Measurements from ENCODE around the gene PUSL1. TPM values are rescaled to one million over a fixed set of nuclear protein-coding genes. Genes with fewer than 3 reads are reported as not detected.
A peak's percentile ranks its signal among the peaks of the same experiment; 100 is the strongest.

PUSL1 gene
- total and polyA plus RNA-seq, 2 of the 13 experiments (the other 11 are each of a cell fraction or from before 2014, with no cell fraction given), result 8.3 to 22.2 TPM

- TF ChIP-seq, protein P1, sequence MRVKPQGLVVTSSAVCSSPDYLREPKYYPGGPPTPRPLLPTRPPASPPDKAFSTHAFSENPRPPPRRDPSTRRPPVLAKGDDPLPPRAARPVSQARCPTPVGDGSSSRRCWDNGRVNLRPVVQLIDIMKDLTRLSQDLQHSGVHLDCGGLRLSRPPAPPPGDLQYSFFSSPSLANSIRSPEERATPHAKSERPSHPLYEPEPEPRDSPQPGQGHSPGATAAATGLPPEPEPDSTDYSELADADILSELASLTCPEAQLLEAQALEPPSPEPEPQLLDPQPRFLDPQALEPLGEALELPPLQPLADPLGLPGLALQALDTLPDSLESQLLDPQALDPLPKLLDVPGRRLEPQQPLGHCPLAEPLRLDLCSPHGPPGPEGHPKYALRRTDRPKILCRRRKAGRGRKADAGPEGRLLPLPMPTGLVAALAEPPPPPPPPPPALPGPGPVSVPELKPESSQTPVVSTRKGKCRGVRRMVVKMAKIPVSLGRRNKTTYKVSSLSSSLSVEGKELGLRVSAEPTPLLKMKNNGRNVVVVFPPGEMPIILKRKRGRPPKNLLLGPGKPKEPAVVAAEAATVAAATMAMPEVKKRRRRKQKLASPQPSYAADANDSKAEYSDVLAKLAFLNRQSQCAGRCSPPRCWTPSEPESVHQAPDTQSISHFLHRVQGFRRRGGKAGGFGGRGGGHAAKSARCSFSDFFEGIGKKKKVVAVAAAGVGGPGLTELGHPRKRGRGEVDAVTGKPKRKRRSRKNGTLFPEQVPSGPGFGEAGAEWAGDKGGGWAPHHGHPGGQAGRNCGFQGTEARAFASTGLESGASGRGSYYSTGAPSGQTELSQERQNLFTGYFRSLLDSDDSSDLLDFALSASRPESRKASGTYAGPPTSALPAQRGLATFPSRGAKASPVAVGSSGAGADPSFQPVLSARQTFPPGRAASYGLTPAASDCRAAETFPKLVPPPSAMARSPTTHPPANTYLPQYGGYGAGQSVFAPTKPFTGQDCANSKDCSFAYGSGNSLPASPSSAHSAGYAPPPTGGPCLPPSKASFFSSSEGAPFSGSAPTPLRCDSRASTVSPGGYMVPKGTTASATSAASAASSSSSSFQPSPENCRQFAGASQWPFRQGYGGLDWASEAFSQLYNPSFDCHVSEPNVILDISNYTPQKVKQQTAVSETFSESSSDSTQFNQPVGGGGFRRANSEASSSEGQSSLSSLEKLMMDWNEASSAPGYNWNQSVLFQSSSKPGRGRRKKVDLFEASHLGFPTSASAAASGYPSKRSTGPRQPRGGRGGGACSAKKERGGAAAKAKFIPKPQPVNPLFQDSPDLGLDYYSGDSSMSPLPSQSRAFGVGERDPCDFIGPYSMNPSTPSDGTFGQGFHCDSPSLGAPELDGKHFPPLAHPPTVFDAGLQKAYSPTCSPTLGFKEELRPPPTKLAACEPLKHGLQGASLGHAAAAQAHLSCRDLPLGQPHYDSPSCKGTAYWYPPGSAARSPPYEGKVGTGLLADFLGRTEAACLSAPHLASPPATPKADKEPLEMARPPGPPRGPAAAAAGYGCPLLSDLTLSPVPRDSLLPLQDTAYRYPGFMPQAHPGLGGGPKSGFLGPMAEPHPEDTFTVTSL (CRISPR knock-in tag; IDR thresholded peaks at IDR 0.05; ENCODE audit: borderline replicate concordance), result no peak
- TF ChIP-seq ADNP (CRISPR knock-in tag; IDR thresholded peaks at IDR 0.05), result no peak
- no peak for TF ChIP-seq BRCA1 (CRISPR knock-in tag; IDR thresholded peaks at IDR 0.05)
- TF ChIP-seq, protein P2, sequence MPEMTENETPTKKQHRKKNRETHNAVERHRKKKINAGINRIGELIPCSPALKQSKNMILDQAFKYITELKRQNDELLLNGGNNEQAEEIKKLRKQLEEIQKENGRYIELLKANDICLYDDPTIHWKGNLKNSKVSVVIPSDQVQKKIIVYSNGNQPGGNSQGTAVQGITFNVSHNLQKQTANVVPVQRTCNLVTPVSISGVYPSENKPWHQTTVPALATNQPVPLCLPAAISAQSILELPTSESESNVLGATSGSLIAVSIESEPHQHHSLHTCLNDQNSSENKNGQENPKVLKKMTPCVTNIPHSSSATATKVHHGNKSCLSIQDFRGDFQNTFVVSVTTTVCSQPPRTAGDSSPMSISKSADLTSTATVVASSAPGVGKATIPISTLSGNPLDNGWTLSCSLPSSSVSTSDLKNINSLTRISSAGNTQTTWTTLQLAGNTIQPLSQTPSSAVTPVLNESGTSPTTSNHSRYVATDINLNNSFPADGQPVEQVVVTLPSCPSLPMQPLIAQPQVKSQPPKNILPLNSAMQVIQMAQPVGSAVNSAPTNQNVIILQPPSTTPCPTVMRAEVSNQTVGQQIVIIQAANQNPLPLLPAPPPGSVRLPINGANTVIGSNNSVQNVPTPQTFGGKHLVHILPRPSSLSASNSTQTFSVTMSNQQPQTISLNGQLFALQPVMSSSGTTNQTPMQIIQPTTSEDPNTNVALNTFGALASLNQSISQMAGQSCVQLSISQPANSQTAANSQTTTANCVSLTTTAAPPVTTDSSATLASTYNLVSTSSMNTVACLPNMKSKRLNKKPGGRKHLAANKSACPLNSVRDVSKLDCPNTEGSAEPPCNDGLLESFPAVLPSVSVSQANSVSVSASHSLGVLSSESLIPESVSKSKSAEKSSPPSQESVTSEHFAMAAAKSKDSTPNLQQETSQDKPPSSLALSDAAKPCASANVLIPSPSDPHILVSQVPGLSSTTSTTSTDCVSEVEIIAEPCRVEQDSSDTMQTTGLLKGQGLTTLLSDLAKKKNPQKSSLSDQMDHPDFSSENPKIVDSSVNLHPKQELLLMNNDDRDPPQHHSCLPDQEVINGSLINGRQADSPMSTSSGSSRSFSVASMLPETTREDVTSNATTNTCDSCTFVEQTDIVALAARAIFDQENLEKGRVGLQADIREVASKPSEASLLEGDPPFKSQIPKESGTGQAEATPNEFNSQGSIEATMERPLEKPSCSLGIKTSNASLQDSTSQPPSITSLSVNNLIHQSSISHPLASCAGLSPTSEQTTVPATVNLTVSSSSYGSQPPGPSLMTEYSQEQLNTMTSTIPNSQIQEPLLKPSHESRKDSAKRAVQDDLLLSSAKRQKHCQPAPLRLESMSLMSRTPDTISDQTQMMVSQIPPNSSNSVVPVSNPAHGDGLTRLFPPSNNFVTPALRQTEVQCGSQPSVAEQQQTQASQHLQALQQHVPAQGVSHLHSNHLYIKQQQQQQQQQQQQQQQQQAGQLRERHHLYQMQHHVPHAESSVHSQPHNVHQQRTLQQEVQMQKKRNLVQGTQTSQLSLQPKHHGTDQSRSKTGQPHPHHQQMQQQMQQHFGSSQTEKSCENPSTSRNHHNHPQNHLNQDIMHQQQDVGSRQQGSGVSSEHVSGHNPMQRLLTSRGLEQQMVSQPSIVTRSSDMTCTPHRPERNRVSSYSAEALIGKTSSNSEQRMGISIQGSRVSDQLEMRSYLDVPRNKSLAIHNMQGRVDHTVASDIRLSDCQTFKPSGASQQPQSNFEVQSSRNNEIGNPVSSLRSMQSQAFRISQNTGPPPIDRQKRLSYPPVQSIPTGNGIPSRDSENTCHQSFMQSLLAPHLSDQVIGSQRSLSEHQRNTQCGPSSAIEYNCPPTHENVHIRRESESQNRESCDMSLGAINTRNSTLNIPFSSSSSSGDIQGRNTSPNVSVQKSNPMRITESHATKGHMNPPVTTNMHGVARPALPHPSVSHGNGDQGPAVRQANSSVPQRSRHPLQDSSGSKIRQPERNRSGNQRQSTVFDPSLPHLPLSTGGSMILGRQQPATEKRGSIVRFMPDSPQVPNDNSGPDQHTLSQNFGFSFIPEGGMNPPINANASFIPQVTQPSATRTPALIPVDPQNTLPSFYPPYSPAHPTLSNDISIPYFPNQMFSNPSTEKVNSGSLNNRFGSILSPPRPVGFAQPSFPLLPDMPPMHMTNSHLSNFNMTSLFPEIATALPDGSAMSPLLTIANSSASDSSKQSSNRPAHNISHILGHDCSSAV (CRISPR knock-in tag; IDR thresholded peaks at IDR 0.05; ENCODE audit: borderline replicate concordance), result no peak
- peak; percentile 80 for TF ChIP-seq TFDP2 (CRISPR knock-in tag; IDR thresholded peaks at IDR 0.05)
- TF ChIP-seq SNAI1 (CRISPR knock-in tag; IDR thresholded peaks at IDR 0.05; ENCODE audit: borderline replicate concordance), result no peak
- no peak for TF ChIP-seq NFIC (IDR thresholded peaks at IDR 0.05; ENCODE audit: low read length)
- no peak for TF ChIP-seq MZF1 (CRISPR knock-in tag; IDR thresholded peaks at IDR 0.05; ENCODE audit: borderline replicate concordance)
- no peak for TF ChIP-seq ZBTB43 (CRISPR knock-in tag; conservative IDR thresholded peaks at IDR 0.05)
- no peak for TF ChIP-seq TP53 (CRISPR knock-in tag; conservative IDR thresholded peaks at IDR 0.05)
- TF ChIP-seq HHEX (CRISPR knock-in tag; IDR thresholded peaks at IDR 0.05), result no peak
- TF ChIP-seq TOE1 (CRISPR knock-in tag; IDR thresholded peaks at IDR 0.05), result no peak
Observed at GRCh38 chr1:1304331-1305299, 3.8 kb upstream of the PUSL1 start (continued).

Data from HepG2 (cell line).